Measurements from ENCODE around the gene AKAP11. TPM values are rescaled to one million over a fixed set of nuclear protein-coding genes. Genes with fewer than 3 reads are reported as not detected.

AKAP11 gene
- polyA plus RNA-seq, 1 experiment: 29.8 TPM

GRCh38 chr13:42275506-42275905 lies 3.6 kb downstream of the AKAP11 start:
- no peak for TF ChIP-seq CTCF (IDR thresholded peaks at IDR 0.05; ENCODE audit: low read depth, low read length)
- Histone ChIP-seq H3K27ac (ENCODE audit: low read depth, low read length) (no peak overlapping the region), H3K9me3 (ENCODE audit: control insufficient read depth, insufficient read depth, low read length) (no peaks in the 10 kb centered on the region; the same call in 1 of the 2 replicates), H3K4me3 (ENCODE audit: low read depth, low read length) (no peak overlapping the region), H3K27me3 (ENCODE audit: control insufficient read depth, insufficient read depth, low read length) (no peaks in the 10 kb centered on the region)
- POLR2A ChIA-PET: no interaction called here
- CTCF ChIA-PET: no interaction called here
- DNase-seq (ENCODE audit: low read depth, low spot score): no peak

GRCh38 chr13:42276683-42277082 lies 4.7 kb downstream of the AKAP11 start:
- TF ChIP-seq CTCF (IDR thresholded peaks at IDR 0.05; ENCODE audit: low read depth, low read length): no peak
- ChIA-PET POLR2A (no interaction called here), CTCF (no interaction called here)
- Histone ChIP-seq H3K9me3 (ENCODE audit: control insufficient read depth, insufficient read depth, low read length) (no peaks in the 10 kb centered on the region), H3K4me3 (ENCODE audit: low read depth, low read length) (no peak overlapping the region), H3K27me3 (ENCODE audit: control insufficient read depth, insufficient read depth, low read length) (no peaks in the 10 kb centered on the region), H3K27ac (ENCODE audit: low read depth, low read length) (no peak overlapping the region)
- no peak for DNase-seq (ENCODE audit: low read depth, low spot score)

GRCh38 chr13:42277618-42278276 lies 5.8 kb downstream of the AKAP11 start:
- H3K9me3 ChIP-seq (ENCODE audit: control insufficient read depth, insufficient read depth, low read length): no peaks in the 10 kb centered on the region
- ChIA-PET CTCF (interaction anchor here (0.6 kb wide), 1 partner anchor 876 kb away, joined by 3 read pairs; no protein-coding TSS in a partner anchor), POLR2A (no interaction called here)
- H3K4me3 ChIP-seq (ENCODE audit: low read depth, low read length): no peak overlapping the region
- H3K27me3 ChIP-seq (ENCODE audit: control insufficient read depth, insufficient read depth, low read length): no peaks in the 10 kb centered on the region
- DNase-seq (ENCODE audit: low read depth, low spot score): no peak
- TF ChIP-seq CTCF (IDR thresholded peaks at IDR 0.05; ENCODE audit: low read depth, low read length): no peak
- no peak overlapping the region for H3K27ac ChIP-seq (ENCODE audit: low read depth, low read length)

- no peaks in the 10 kb centered on the region for H3K9me3 ChIP-seq (ENCODE audit: control insufficient read depth, insufficient read depth, low read length)
- no peak overlapping the region for H3K4me3 ChIP-seq (ENCODE audit: low read depth, low read length)
- TF ChIP-seq CTCF (IDR thresholded peaks at IDR 0.05; ENCODE audit: low read depth, low read length): no peak
- ChIA-PET CTCF (no interaction called here), POLR2A (interaction anchor here (0.7 kb wide), 1 partner anchor 336 kb away, joined by 4 read pairs; no protein-coding TSS in a partner anchor)
- H3K27me3 ChIP-seq (ENCODE audit: control insufficient read depth, insufficient read depth, low read length): no peaks in the 10 kb centered on the region
- DNase-seq (ENCODE audit: low read depth, low spot score): no peak
- no peak overlapping the region for H3K27ac ChIP-seq (ENCODE audit: low read depth, low read length)
Observed at GRCh38 chr13:42279080-42279479, 7.1 kb downstream of the AKAP11 start.

- Histone ChIP-seq H3K4me3 (ENCODE audit: low read depth, low read length) (no peak overlapping the region), H3K27me3 (ENCODE audit: control insufficient read depth, insufficient read depth, low read length) (no peaks in the 10 kb centered on the region), H3K9me3 (ENCODE audit: control insufficient read depth, insufficient read depth, low read length) (no peaks in the 10 kb centered on the region), H3K27ac (ENCODE audit: low read depth, low read length) (no peak overlapping the region)
- DNase-seq (ENCODE audit: low read depth, low spot score): no peak
- no peak for TF ChIP-seq CTCF (IDR thresholded peaks at IDR 0.05; ENCODE audit: low read depth, low read length)
- ChIA-PET POLR2A (no interaction called here), CTCF (no interaction called here)
Observed at GRCh38 chr13:42279986-42280385, 8.0 kb downstream of the AKAP11 start.
